Stimulated activated CD4-positive, alpha-beta T cell treated with anti-CD3 and anti-CD28 coated beads, Interleukin-15, amount 100 ng/mL, for 24 hours (primary cell): ENCODE measurements around the gene STEAP4.
"Not testable (repeated sequence)": the region's sequence is repeated elsewhere in the genome, so short reads cannot be mapped to it uniquely, and the experiment has no call there.

ENCODE experiments used
- DNase-seq: peaks from one replicate; pipeline ENCODE4 v3.0.0-alpha.2; 2020

Gene STEAP4

GRCh38 chr7:88312061-88312663 is 5.5 kb upstream of the STEAP4 start:
- no peak for DNase-seq

GRCh38 chr7:88311675-88312036 is 5.0 kb upstream of the STEAP4 start:
- no peak for DNase-seq

GRCh38 chr7:88310956-88311674 is 4.4 kb upstream of the STEAP4 start:
- DNase-seq, result no peak

- DNase-seq, result no peak
Measured at GRCh38 chr7:88309819-88310218, 3.1 kb upstream of the STEAP4 start.

GRCh38 chr7:88307823-88308222 is 1.1 kb upstream of the STEAP4 start:
- DNase-seq, result no peak

GRCh38 chr7:88307412-88307811 is 718 bp upstream of the STEAP4 start:
- DNase-seq, result no peak

GRCh38 chr7:88305044-88305443 is 1.6 kb downstream of the STEAP4 start:
- DNase-seq, result no peak

GRCh38 chr7:88302486-88302885 is 4.2 kb downstream of the STEAP4 start:
- DNase-seq, result no peak

GRCh38 chr7:88301924-88302323 is 4.8 kb downstream of the STEAP4 start:
- no peak for DNase-seq

GRCh38 chr7:88300401-88300945 is 6.2 kb downstream of the STEAP4 start:
- DNase-seq, result no peak

GRCh38 chr7:88299126-88299525 is 7.6 kb downstream of the STEAP4 start:
- DNase-seq, result no peak

GRCh38 chr7:88293866-88294265 is 12.8 kb downstream of the STEAP4 start:
- no peak for DNase-seq

GRCh38 chr7:88291398-88292173 is 15.1 kb downstream of the STEAP4 start:
- DNase-seq, result no peak

GRCh38 chr7:88290491-88290890 is 16.2 kb downstream of the STEAP4 start:
- no peak for DNase-seq

GRCh38 chr7:88289564-88290025 is 17.1 kb downstream of the STEAP4 start:
- no peak for DNase-seq

- DNase-seq, result no peak
Measured at GRCh38 chr7:88281749-88282148, 24.9 kb downstream of the STEAP4 start.

GRCh38 chr7:88280801-88281200 is 25.9 kb downstream of the STEAP4 start:
- DNase-seq, result no peak

GRCh38 chr7:88279323-88279722 is 27.4 kb downstream of the STEAP4 start:
- DNase-seq, result no peak

GRCh38 chr7:88278881-88279280 is 27.8 kb downstream of the STEAP4 start:
- DNase-seq, result no peak

- no peak for DNase-seq
Measured at GRCh38 chr7:88276605-88277153, 30.0 kb downstream of the STEAP4 start.

GRCh38 chr7:88274856-88275255 is 31.8 kb downstream of the STEAP4 start:
- DNase-seq, result not testable (repeated sequence)

- DNase-seq, result no peak
Measured at GRCh38 chr7:88269586-88269985, 37.1 kb downstream of the STEAP4 start.

- DNase-seq, result no peak
Measured at GRCh38 chr7:88268858-88269257, 37.8 kb downstream of the STEAP4 start.
